Stimulated activated CD8-positive, alpha-beta memory T cell treated with anti-CD3 and anti-CD28 coated beads, Interleukin-15, amount 100 ng/mL, for 48 hours (primary cell): Measurements from ENCODE around the gene USP5.
A peak's percentile ranks its signal among the peaks of the same experiment; 100 is the strongest.

Experiments
- DNase-seq, 2 donors: peaks; one replicate each; pipeline ENCODE4 v3.0.0-alpha.2; 2020; ENCODE audit warnings: low read depth in 2 of 2

USP5 gene

DNA sequence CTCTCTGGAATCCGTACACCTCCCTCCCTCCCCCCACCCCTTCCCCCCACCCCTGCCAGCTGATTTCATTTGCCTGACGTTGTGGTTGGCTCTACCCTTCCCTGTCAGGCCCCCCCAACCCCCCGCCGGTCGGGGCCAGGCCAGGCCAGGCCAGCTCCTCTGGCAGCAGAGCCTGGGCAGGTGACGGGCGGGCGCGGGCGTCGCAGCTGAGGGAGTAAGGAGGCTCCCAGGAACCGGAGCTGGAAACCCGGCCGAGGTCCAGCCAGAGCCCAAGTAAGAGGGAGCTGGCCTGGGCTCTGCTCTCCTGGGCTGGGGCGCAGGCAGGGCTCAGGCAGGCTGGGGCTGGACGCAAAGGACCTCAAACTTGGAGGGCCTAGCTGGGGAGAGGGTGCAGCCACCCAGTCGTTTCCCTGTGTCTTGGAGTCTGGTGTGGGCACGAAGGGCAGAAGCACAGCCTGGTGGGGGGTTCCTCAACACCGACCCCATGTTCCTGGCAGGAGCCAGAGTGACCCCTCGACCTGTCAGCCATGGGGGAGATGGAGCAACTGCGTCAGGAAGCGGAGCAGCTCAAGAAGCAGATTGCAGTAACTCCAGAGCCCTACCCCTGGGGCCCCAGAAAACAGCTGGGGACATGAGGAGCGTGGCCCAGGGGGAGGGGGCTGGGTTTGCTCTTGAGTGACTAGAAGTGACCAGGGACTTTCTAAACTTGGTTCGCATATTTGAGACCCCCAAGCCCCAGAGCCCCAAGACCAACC is 11.0 kb upstream of the USP5 start, which contains the start of gene GNB3:
Gene GNB3, plus strand, starts transcription at position 165 of the 755 bp plus-strand sequence. Its CDS starts 363 bp downstream, at position 528.
- DNase-seq: no peak

- DNase-seq: no peak
These were observed 9.9 kb upstream of the USP5 start for GRCh38 chr12:6842075-6842474.

- DNase-seq: no peak
These were observed 8.6 kb upstream of the USP5 start for GRCh38 chr12:6843118-6843902.

DNA sequence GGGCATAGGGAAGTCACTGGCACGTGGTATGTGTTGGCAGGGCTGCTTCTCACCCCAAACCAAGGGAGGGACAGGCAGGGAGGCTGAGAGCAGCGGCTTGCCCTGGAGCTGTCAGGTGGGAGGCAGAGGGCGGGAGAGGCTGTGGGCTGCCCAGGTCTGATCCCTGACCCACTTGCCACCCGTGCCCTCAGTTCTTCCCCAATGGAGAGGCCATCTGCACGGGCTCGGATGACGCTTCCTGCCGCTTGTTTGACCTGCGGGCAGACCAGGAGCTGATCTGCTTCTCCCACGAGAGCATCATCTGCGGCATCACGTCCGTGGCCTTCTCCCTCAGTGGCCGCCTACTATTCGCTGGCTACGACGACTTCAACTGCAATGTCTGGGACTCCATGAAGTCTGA is 6.6 kb upstream of the USP5 start:
- DNase-seq: no peak

DNA sequence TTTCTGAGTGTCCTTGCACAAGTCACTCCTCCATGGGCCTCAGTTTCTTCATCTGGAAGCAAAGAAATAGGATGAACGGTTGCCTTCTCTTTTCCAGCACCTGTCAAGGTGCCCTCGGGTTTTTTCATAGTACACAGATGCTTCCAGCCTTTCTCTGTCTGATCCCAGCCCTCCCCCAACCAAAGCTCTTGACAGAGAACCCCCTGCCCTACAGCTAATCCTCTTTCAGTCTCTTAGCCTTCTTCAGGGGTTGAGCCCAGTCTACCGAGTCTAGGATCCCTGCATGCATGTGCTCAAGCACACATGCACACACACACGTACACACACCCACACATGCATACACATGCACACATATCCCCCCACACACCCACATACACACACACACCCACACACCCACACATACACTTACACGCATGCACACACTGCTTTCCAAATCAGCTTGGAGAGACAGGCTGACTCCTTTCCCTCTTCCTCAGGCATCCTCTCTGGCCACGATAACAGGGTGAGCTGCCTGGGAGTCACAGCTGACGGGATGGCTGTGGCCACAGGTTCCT is 5.6 kb upstream of the USP5 start:
- DNase-seq: no peak

DNA sequence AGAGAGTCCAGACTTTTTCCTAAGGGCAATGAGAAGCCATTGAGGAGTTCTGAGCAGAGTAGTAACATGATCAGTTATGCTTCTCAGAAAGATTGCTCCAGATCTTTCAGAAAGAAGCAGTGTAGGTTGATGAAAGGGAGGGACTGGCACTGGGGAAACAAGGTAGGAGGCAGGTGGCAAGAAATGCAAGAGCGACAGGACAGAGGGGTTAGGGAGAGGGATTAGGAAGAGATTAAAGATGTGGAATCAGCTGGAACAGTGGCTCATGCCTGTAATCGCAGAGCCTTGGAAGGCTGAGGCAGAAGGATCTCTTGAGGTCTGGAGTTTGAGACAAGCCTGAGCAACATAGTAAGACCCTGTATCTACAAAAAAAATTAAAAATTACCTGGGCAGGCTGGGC is 4.3 kb upstream of the USP5 start:
- DNase-seq: no peak

DNA sequence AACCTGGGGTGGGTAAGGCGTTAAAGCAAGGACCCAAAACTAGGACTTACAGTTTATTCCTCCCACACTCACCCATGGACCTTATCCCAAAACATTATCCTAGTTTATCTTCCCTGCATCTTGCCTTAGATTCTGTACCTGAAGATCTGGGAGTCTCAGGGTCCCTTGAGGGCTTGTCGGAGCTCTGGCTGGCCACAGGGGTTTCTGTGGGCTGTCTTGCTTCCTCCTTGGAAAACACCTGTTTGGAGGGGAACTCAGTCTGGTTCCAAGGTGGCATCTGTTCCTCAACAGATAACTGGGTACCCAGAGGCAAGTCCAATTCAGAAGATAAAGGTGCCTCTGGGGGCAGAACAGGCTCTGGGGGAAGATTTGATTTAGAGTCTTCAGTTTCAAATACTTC is 2.5 kb upstream of the USP5 start:
- no peak for DNase-seq

DNA sequence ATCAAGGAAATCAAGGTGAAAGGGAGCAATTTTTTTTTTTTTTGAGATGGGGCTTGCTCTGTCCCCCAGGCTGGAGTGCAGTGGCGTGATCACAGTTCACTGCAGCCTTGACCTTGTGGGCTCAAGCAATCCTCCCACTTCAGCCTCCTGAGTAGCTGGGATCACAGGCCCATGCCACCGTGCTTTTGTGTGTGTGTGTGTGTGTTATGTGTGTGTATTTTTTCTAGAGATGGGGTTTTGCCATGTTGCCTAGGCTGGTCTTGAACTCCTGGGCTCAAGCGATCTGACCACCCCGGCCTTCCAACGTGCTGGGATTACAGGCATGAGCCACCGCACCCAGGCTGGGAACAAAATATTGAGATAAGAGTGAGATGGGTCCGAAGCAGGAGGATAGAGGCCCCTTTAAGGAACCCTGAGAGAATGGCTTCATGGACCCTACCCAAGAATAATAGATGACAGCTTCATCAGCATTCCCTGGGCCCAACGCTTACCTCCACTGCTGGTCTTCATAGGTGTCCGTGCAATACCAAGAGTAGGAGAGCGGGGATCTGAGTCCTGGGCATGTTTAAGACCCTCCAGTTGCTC is 1.9 kb upstream of the USP5 start:
- DNase-seq: no peak

GRCh38 chr12:6850796-6851152 is 1.2 kb upstream of the USP5 start:
- DNase-seq: no peak

DNA sequence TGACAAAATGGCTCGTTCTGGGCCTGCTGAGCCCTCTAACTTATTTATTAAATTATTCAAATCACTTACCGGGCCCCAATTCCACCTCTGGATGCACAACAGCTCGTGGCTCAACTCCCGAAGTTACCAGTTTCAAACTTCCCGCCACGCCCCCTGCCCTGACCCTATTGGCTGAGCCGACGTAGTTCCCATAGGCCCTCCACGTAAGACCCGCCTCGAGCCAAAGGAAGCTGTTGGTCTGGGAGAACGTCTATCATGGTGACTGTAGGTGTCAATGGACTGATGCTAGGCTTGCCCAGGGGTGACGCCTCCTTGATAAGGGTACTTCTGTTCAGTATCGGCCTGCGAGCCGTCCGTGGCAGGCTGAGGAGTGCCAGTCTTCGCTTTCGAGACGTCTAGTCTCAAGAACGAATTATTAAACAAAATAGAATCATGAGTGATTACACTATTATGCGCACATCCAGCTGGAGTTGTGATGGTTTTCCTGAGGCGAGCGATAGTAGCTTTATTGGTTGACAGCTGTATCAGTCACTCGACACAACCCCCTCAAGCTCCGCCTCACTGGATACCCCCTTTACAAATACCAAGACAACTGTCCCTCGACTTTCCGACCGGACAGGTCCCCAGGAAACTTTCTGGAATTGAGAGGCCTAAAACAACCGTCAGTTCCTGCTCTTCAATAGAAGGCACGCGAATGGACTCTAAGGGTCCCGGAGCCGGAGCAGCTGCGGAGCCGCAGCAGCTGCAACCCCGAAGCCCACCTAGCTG is 613 bp upstream of the USP5 start, which contains the start of gene CDCA3:
Gene CDCA3, minus strand, starts transcription at position 134 of the 768 bp plus-strand sequence. CDS start 334 bp downstream, outside the sequence.
- peak; percentile 88 to 89 for DNase-seq

GRCh38 chr12:6852651-6853354 is 853 bp downstream of the USP5 start:
- DNase-seq: peak; percentile 52 to 73

GRCh38 chr12:6853626-6854025 is 1.7 kb downstream of the USP5 start:
- no peak for DNase-seq

- no peak for DNase-seq
These were observed 2.1 kb downstream of the USP5 start for GRCh38 chr12:6854036-6854435.

DNA sequence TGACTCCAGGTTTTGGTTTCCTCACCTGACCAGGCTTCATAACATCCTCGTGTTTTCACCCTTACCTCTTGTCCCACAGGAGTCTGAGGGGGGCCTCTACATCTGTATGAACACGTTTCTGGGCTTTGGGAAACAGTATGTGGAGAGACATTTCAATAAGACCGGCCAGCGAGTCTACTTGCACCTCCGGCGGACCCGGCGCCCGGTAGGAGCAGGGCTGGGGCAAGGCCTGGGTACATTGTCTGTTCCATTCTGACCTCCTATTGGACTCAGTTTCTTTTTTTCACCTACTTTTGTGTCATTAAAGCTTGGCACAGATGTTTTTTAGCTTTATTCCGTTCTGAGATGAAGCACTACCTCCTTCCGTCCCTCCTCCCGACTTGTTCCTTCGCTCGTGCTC is 3.4 kb downstream of the USP5 start:
- no peak for DNase-seq

DNA sequence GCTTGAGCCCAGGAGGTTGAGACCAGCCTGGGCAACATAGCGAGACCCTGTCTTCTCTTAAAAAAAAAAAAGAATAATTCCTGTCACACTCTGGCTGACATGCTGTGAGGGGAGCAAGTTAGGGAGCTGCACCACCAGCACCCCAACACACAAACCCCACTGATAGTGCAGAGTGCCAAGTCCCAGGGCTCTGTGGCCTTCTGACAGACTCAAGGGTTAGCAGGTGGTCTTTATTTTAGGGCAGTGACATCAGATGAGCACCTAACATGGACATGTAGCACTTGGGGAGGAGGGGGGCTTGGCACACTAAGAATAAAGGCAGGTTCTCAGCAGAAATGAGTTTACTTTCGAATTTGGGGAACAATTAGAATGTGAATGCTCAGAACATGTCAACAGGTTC is 6.8 kb downstream of the USP5 start:
- no peak for DNase-seq

DNA sequence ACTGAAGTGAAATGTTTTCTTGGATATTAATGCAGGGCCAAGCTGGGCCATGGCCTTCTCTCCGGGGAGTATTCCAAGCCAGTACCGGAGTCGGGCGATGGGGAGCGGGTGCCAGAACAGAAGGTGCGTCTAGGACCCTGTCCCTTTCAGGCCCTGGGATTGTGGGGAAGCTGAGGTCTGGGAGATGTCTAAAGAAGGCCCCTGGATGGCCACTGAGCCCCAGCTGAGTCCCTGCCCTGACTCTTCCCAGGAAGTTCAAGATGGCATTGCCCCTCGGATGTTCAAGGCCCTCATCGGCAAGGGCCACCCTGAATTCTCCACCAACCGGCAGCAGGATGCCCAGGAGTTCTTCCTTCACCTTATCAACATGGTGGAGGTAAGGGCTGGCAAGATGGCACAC is 8.2 kb downstream of the USP5 start:
- no peak for DNase-seq

DNA sequence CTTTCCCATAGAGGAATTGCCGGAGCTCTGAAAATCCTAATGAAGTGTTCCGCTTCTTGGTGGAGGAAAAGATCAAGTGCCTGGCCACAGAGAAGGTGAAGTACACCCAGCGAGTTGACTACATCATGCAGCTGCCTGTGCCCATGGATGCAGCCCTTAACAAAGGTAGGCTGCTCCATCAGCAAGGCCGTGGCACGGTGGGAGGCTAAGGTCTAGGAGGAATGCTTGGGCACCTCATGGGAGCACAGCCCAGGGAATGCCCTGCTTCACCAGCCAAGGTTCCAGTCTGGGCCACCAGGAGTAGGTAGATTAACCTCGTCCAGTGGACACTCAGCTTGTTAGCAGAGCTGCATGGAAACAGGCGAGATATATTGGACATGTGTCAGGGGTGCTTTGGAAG is 9.0 kb downstream of the USP5 start:
- DNase-seq: no peak

DNA sequence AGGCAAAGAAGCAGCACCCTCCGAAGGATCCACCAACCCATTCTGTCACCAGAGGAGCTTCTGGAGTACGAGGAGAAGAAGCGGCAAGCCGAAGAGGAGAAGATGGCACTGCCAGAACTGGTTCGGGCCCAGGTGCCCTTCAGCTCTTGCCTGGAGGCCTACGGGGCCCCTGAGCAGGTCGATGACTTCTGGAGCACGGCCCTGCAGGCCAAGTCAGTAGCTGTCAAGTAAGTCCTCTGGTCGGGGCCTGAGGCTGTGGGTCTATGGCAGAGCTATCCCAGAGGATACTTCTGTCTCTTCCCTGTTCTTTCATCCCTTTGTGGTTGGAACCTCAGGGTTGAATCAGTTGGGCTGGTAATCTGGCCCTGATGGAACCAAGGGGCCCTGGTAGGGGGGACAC is 9.4 kb downstream of the USP5 start:
- DNase-seq: no peak

- no peak for DNase-seq
These were observed 11.1 kb downstream of the USP5 start for GRCh38 chr12:6863033-6863432.

DNA sequence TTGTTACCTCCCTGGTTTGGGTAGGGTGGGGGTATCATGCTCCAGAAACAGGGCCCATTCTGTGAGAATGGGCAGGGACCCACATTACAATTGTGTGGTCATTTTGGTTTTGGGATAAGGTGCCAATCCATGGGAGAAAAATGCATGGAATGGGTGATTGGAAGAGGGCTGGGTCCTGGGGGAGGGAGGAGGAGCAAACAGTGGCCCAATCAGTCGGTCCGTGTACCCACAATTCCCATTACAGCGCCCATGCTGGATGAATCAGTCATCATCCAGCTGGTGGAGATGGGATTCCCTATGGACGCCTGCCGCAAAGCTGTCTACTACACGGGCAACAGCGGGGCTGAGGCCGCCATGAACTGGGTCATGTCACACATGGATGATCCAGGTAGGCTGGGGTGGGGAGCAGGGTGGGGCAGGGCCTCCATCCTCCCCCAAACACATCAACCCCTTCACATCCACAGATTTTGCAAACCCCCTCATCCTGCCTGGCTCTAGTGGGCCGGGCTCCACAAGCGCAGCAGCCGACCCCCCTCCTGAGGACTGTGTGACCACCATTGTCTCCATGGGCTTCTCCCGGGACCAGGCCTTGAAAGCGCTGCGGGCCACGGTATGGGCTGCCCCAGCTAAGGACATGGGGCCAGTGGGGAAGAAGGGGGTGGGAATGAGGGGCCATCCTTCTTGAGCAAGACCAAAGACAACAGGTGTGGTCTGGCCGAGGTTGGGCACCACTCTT is 11.8 kb downstream of the USP5 start:
- DNase-seq: no peak
